Activated CD8-positive, alpha-beta T cell treated with anti-CD3 and anti-CD28 coated beads, Interleukin-2, amount 10 ng/mL, durations not matched to agents 7 days and 5 days (primary cell): ENCODE results near the gene CPSF4L. TPM values are rescaled to one million over a fixed set of nuclear protein-coding genes. Genes with fewer than 3 reads are reported as not detected.
A peak's percentile ranks its signal among the peaks of the same experiment; 100 is the strongest.

Experiments
- ATAC-seq: fragments of 150-1000 bp; cut with Tn5 transposase; one replicate; pipeline ENCODE4 v1.10.0; 2021; ENCODE audit warnings: moderate library complexity
- CTCF ChIA-PET: fragments of 350-600 bp; sonication (Branson Sonifier 250); formaldehyde crosslinking; loops from one replicate; lab custom pipeline; 2021; ENCODE audit warnings: antibody characterized with exemption; lab: Charles Lee
- POLR2A ChIA-PET: fragments of 350-600 bp; sonication (Branson Sonifier 250); formaldehyde crosslinking; loops from one replicate; lab custom pipeline; 2021; ENCODE audit warnings: antibody characterized with exemption; lab: Charles Lee
- DNase-seq: peaks from one replicate; pipeline ENCODE4 v3.0.0-alpha.2; 2020
- H3K27ac Mint-ChIP-seq: one replicate; pipeline ENCODE4 v1.8.0; 2021; ENCODE audit warnings: mild to moderate bottlenecking, mixed read lengths
- H3K27me3 Mint-ChIP-seq: one replicate; pipeline ENCODE4 v1.8.0; 2021; ENCODE audit warnings: low read depth, mixed read lengths
- H3K36me3 Mint-ChIP-seq: one replicate; pipeline ENCODE4 v1.8.0; 2021; ENCODE audit warnings: low read depth, mixed read lengths
- H3K4me1 Mint-ChIP-seq: one replicate; pipeline ENCODE4 v1.8.0; 2021; ENCODE audit warnings: low read depth, mixed read lengths
- H3K4me3 Mint-ChIP-seq: one replicate; pipeline ENCODE4 v1.8.0; 2021; ENCODE audit warnings: mild to moderate bottlenecking, mixed read lengths
- H3K9me3 Mint-ChIP-seq: one replicate; pipeline ENCODE4 v1.8.0; 2022; ENCODE audit warnings: mixed read lengths; ENCODE audit not compliant: insufficient read depth
- total RNA-seq, 2 experiments: library from RNA; stranded (reverse); gene quantifications; one replicate each; pipeline ENCODE4 v1.2.3, GENCODE V29; 2021

Gene CPSF4L
- total RNA-seq, 2 experiments from 2014 or later, result not detected

DNA sequence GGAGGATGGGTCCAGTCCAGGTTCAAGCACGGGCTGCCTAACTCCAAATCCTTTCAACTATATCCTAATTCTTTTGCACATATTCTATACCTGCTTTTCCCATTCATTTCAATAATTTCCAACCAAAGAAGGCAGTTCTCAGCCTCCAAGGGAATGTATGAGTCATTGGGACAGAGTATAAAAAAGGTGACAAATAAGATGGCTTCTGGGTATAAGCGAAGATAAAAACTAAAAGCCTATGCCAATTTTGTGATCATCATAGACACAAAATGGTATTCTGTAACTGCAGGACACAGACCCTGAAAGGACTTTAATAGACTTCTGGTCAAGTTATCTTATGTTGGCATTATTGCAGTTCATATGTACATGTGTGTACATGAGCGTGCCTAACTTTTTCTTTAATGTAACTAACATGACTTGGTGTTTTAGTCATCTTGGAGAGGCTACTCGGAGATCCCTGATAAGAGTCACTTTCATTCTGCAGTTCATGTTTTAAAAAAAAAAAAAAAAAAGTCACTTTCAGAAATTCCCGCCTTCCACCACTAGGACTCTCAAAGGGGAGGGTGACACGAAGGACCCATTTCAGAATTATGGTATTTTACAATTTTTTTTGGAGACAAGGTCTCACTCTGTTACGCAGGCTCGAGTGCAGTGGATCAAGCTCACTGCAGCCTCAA is 51.5 kb downstream of the CPSF4L start:
- ATAC-seq (no peak), DNase-seq (no peak)
- Mint-ChIP-seq H3K9me3 (no peaks in the 10 kb centered on the region), H3K4me3 (no peak overlapping the region), H3K27me3 (no peaks in the 10 kb centered on the region), H3K36me3 (peaks cover 54% of the 10 kb centered on the region), H3K4me1 (peaks cover 28% of the 10 kb centered on the region), H3K27ac (no peak overlapping the region)
- POLR2A ChIA-PET, result interaction anchor here (0.7 kb wide), 1 partner anchor 476 kb away, joined by 3 read pairs; no protein-coding TSS in a partner anchor
- CTCF ChIA-PET, result no interaction called here

DNA sequence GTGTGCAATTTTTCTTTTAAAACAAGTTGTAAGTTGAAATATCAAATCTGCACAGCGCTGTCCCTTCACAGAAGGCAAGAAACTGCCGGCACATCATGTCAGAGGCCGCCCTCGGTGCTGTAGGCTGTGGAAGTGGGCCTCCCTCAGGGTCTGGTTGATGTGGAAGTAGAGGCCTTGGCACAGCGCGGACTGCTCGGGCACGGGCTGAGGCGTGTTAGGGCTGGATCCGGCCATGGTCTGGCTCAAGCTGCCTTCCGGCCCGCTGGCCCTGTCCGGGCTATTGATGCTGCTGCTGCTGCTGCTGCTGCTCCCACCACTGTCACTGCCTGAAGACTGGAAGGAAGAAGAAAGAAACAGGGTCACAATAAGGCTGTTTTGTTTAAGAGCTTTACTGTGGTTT is 52.2 kb downstream of the CPSF4L start:
- H3K9me3 Mint-ChIP-seq, result no peaks in the 10 kb centered on the region
- H3K4me3 Mint-ChIP-seq, result no peak overlapping the region
- ATAC-seq, result no peak
- DNase-seq, result no peak
- ChIA-PET CTCF (no interaction called here), POLR2A (interaction anchor here (0.6 kb wide), 1 partner anchor 131 kb away, joined by 4 read pairs; no protein-coding TSS in a partner anchor)
- H3K36me3 Mint-ChIP-seq, result peaks cover 59% of the 10 kb centered on the region
- H3K27me3 Mint-ChIP-seq, result no peaks in the 10 kb centered on the region
- H3K27ac Mint-ChIP-seq, result no peak overlapping the region
- H3K4me1 Mint-ChIP-seq, result peaks cover 34% of the 10 kb centered on the region

DNA sequence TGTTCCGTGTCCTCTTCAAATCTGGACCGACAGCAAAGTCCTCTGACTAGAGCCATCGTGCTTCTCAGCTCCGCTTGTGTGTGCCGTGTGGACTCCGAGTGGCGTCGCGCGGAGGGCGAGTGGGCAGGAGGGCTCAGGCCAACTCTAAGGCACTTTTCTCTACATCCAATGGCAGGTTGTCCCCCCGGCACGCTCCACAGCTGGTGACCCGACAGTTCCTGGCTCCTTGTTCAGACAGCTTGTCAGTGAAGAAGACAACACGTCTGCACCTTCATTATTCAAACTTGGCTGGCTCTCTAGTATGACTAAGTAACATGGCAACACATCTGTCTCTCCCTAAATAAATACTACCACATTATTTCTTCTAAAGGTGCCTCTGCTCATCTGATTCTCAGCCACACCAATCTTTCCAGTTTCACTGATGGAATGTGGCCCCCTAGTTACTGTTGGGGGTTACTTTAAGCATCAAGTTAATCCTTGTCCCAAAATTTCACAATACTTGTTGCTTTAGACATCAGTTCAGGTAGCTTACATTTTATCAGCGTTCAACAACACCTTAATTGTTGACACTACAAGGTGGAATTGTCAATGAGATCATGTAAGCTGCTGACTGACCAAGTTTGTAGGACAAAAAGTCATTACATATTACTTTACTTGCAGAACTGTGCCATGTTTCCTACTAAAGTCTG is 53.4 kb downstream of the CPSF4L start:
- ATAC-seq (no peak), DNase-seq (no peak)
- Mint-ChIP-seq H3K4me3 (no peak overlapping the region), H3K4me1 (peaks cover 42% of the 10 kb centered on the region), H3K36me3 (peaks cover 66% of the 10 kb centered on the region), H3K9me3 (no peaks in the 10 kb centered on the region), H3K27me3 (no peaks in the 10 kb centered on the region), H3K27ac (no peak overlapping the region)
- ChIA-PET POLR2A (interaction anchor here (1.3 to 1.5 kb wide), 2 partner anchors 12 to 15 kb away, joined by 3 to 4 read pairs; partner anchors contain the start of gene COG1), CTCF (interaction anchor here (1.2 kb wide), 1 partner anchor 22 kb away, joined by 3 read pairs; no protein-coding TSS in a partner anchor)

DNA sequence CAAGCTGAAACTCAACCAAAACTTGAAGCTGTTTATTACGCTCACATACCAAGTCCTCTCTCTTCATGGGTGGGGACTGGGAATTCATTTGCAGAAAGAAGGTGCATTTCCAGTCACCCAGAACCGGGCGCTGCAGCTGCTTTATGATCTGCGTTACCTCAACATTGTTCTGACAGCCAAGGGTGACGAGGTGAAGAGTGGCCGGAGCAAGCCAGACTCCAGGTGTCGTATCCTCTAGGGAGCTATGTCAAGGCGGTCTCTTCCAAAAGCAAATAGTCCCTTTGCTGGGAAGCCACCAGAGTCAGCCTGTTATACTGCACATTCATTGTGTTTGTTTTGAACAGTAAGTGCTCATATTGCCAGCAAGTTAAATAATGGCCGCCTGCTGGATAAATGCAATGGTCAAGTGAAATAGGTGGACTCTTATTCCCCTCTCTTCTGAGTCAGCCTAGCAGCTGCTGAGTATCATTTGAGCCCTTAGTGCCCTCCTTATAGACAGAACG is 56.2 kb downstream of the CPSF4L start:
- H3K4me3 Mint-ChIP-seq, result no peak overlapping the region
- CTCF ChIA-PET, result no interaction called here

DNA sequence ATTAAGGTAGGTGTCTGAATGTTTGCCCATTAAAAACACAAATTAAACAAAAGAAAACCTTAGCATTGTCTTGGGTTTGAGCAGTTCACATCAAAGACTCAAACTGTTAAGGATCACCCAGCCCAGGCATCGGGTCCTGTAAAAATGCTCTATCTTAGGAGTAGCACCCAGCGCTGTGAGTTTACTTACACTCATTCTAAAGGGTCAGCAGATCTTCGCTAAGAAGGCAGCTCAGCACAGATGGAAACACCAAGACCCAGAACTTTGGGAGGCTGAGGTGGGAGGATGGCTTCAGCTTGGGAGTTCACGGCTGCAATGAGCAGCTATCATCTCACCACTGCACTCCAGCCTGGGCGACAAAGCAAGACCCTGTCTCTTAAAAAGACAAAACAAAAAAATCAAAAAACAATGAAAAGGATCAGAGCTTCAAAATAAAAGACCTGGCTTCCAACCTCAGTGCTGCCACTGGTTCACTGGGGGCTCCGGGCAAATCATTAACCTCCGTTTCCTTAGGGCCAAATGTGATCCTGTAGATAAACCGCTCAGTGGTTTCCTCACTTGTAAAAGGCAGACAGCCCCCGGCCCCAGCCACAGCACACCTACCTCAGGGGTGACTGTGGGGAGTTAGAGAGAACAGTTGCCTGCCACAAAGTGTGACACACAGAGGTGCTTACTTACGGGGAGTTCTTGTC is 57.7 kb downstream of the CPSF4L start:
- POLR2A ChIA-PET, result interaction anchor here (0.7 to 1.6 kb wide), 6 partner anchors 9 to 477 kb away, joined by 3 to 13 read pairs (median 4); partner anchors contain the start of gene COG1
- Mint-ChIP-seq H3K27ac (peak overlapping the region; percentile 66), H3K9me3 (no peaks in the 10 kb centered on the region), H3K4me3 (no peak overlapping the region), H3K4me1 (peaks cover 30% of the 10 kb centered on the region), H3K27me3 (no peaks in the 10 kb centered on the region), H3K36me3 (peaks cover 81% of the 10 kb centered on the region)
- DNase-seq (peak; percentile 68), ATAC-seq (peak; percentile 80)
- CTCF ChIA-PET, result interaction anchor here (0.8 to 4.1 kb wide), 7 partner anchors 12 to 478 kb away, joined by 3 to 27 read pairs (median 5); a partner anchor contains a TSS

More for the DNA sequence above, 56.2 kb downstream of the CPSF4L start:
- H3K4me1 Mint-ChIP-seq, result peaks cover 33% of the 10 kb centered on the region
- DNase-seq (no peak), ATAC-seq (no peak)
- peaks cover 77% of the 10 kb centered on the region for H3K36me3 Mint-ChIP-seq
- H3K27ac Mint-ChIP-seq, result no peak overlapping the region
- no peaks in the 10 kb centered on the region for H3K9me3 Mint-ChIP-seq
- no peaks in the 10 kb centered on the region for H3K27me3 Mint-ChIP-seq
- POLR2A ChIA-PET, result interaction anchor here (0.9 to 2.0 kb wide), 2 partner anchors 12 to 26 kb away, joined by 3 to 6 read pairs; partner anchors contain the start of gene COG1

DNA sequence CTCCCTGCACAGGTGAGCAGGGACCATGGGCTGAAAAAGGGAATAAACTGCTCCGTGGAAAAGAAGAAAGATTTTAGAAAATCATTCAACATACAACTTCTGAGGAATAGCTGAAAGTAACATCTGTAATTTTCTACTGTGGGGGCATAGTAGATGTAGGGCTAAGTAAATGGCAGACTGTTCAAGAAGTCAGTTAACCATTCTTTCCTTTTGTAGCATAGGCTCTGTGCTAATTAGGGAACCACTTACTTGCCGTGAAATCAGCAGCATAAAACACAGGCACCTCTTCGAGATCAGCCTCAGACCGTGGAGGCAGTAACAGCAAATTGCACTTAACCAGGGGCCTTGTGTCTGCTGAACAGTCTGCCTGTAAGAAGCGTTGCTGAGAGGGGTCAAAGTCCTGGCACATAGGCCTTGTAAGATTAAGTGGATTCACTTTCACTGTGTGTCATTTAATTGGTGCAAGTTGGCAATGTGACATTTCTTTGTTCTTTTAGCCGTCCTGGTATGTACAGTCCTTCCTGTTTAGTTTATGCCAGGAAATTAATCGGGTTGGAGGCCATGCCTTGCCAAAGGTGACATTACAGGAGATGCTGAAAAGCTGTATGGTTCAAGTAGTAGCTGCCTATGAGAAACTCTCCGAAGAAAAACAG is 58.4 kb downstream of the CPSF4L start:
- H3K9me3 Mint-ChIP-seq, result no peaks in the 10 kb centered on the region
- ATAC-seq (peak; percentile 34), DNase-seq (peak; percentile 26)
- CTCF ChIA-PET, result interaction anchor here (0.8 to 4.1 kb wide), 8 partner anchors 12 to 477 kb away, joined by 3 to 27 read pairs (median 5); a partner anchor contains a TSS
- peaks cover 81% of the 10 kb centered on the region for H3K36me3 Mint-ChIP-seq
- no peaks in the 10 kb centered on the region for H3K27me3 Mint-ChIP-seq
- H3K27ac Mint-ChIP-seq, result peak overlapping the region; percentile 66
- H3K4me3 Mint-ChIP-seq, result no peak overlapping the region
- peaks cover 30% of the 10 kb centered on the region for H3K4me1 Mint-ChIP-seq
- POLR2A ChIA-PET, result interaction anchor here (0.7 to 1.6 kb wide), 5 partner anchors 11 to 477 kb away, joined by 3 to 13 read pairs (median 3); partner anchors contain the start of gene COG1

DNA sequence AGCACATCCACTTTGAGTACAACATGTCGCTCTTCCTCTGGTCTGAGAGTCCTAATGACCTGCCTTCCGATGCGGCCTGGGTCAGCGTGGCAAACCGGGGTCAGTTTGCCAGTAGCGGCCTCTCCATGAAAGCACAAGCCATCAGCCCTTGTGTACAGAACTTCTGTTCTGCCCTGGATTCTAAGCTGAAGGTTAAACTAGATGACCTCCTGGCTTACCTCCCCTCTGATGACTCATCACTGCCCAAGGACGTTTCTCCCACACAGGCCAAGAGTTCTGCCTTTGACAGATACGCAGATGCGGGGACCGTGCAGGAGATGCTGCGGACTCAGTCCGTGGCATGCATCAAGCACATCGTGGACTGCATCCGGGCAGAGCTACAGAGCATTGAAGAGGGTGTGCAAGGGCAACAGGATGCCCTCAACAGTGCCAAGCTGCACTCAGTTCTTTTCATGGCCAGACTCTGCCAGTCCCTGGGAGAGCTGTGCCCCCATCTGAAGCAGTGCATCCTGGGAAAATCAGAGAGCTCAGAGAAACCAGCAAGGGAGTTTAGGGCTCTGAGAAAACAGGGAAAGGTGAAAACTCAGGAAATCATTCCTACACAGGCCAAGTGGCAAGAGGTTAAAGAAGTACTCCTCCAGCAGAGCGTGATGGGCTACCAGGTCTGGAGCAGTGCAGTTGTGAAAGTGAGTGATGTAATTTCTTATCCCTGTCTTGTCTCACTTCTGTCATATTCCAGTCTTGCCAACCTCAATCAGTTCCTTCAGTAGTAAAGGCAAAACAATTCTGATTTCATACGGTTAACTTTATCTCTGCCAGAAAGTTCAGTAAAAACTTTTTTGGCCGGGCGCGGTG is 60.2 kb downstream of the CPSF4L start:
- Mint-ChIP-seq H3K27me3 (no peaks in the 10 kb centered on the region), H3K9me3 (no peaks in the 10 kb centered on the region), H3K36me3 (peaks cover 84% of the 10 kb centered on the region), H3K4me1 (peaks cover 30% of the 10 kb centered on the region), H3K4me3 (no peak overlapping the region), H3K27ac (no peak overlapping the region)
- DNase-seq (no peak), ATAC-seq (no peak)
- CTCF ChIA-PET, result interaction anchor here (0.8 to 4.1 kb wide), 3 partner anchors 9 to 475 kb away, joined by 3 to 27 read pairs (median 8); partner anchors contain the start of gene COG1
- POLR2A ChIA-PET, result no interaction called here

DNA sequence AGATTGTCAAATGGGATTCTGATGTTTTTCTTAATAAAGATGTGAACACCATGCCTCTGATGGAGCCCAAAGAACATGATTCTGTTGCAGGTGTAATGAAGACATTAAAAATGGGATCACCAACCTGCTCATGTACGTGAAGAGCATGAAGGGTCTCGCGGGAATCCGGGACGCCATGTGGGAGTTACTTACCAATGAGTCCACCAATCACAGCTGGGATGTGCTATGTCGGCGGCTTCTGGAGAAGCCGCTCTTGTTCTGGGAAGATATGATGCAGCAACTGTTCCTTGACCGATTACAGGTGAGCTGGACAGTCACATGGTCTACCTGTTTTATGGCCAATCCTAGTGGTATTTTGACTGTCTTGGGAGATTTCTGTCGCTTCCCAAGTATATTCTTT is 61.2 kb downstream of the CPSF4L start:
- Mint-ChIP-seq H3K36me3 (peaks cover 76% of the 10 kb centered on the region), H3K9me3 (no peaks in the 10 kb centered on the region), H3K27ac (no peak overlapping the region), H3K4me1 (peaks cover 26% of the 10 kb centered on the region), H3K27me3 (no peaks in the 10 kb centered on the region), H3K4me3 (no peak overlapping the region)
- ChIA-PET CTCF (interaction anchor here (4.1 kb wide), 1 partner anchor 474 kb away, joined by 27 read pairs; no protein-coding TSS in a partner anchor), POLR2A (no interaction called here)
- no peak for DNase-seq
- no peak for ATAC-seq

DNA sequence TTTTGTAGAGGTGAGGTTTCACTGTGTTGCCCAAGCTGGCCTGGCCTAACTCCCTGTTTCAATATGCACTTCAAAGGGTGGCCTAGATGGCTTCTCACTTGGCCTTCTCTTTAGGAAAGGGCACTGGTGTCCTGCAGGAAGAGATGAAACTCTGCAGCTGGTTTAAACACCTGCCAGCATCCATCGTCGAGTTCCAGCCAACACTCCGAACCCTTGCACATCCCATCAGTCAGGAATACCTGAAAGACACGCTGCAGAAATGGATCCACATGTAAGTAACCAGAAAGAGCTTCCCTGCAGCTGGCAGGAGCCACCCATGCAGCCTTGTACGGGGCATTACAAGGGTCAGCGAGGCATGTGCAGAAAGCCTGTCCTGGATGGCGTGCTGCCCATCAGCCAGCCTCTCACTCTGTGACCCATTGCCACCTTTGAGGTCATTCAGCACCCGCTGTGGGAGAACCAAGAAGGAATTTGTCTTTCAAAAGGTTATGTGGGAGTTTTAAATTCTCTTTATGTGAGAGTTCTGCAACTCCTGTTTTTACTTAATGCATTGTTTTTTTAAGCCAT is 61.8 kb downstream of the CPSF4L start:
- H3K36me3 Mint-ChIP-seq, result peaks cover 73% of the 10 kb centered on the region
- no peaks in the 10 kb centered on the region for H3K27me3 Mint-ChIP-seq
- ChIA-PET CTCF (no interaction called here), POLR2A (no interaction called here)
- no peak overlapping the region for H3K4me3 Mint-ChIP-seq
- no peaks in the 10 kb centered on the region for H3K9me3 Mint-ChIP-seq
- H3K27ac Mint-ChIP-seq, result no peak overlapping the region
- ATAC-seq, result no peak
- no peak for DNase-seq
- peaks cover 23% of the 10 kb centered on the region for H3K4me1 Mint-ChIP-seq

DNA sequence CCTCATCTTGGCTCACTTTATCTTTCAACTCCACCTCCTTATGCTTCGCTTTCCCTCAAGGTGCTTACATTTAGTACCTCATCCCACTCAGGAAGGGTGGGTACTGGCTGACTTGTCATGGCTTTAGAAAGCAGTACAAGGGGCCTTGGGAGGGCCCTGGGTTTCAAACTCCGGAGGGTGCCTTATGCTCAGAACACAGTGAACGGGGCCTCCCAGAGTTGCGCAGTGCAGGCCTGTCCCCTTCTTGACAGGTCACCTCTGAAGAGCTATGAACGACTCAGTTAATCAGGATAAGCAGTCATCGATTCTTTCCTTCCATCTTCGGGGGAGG is 62.8 kb downstream of the CPSF4L start:
- ChIA-PET CTCF (no interaction called here), POLR2A (no interaction called here)
- Mint-ChIP-seq H3K9me3 (no peaks in the 10 kb centered on the region), H3K27me3 (no peaks in the 10 kb centered on the region), H3K4me3 (no peak overlapping the region), H3K4me1 (peaks cover 20% of the 10 kb centered on the region), H3K36me3 (peaks cover 67% of the 10 kb centered on the region), H3K27ac (no peak overlapping the region)
- ATAC-seq (no peak), DNase-seq (no peak)
